Stomach smooth muscle (tissue), 2 donors: Measurements from ENCODE around the gene CLMP.

ENCODE experiments used
- H3K27ac ChIP-seq: one replicate; pipeline ENCODE4 v1.7.0; 2013; ENCODE audit warnings: mild to moderate bottlenecking, low read length, inconsistent platforms
- H3K27me3 ChIP-seq, 2 donors: one replicate each; pipeline ENCODE4 v1.7.0; 2013; ENCODE audit warnings: low read length in 2 of 2; ENCODE audit not compliant: insufficient read depth in 2 of 2, control insufficient read depth in 1 of 2
- H3K36me3 ChIP-seq, 2 donors: one replicate each; pipeline ENCODE4 v1.7.0; 2013; ENCODE audit warnings: low read length in 2 of 2; ENCODE audit not compliant: control insufficient read depth in 2 of 2, insufficient read depth in 2 of 2
- H3K4me1 ChIP-seq: one replicate; pipeline ENCODE4 v1.7.0; 2013; ENCODE audit warnings: low read length; ENCODE audit not compliant: control insufficient read depth, insufficient read depth
- H3K4me3 ChIP-seq, 2 donors: one replicate each; pipeline ENCODE4 v1.7.0; 2013; ENCODE audit warnings: low read length in 2 of 2
- H3K9ac ChIP-seq, 2 donors: one replicate each; pipeline ENCODE4 v1.7.0; 2013; ENCODE audit warnings: low read length in 2 of 2, mild to moderate bottlenecking in 1 of 2
- H3K9me3 ChIP-seq, 2 donors: one replicate each; pipeline ENCODE4 v1.7.0; 2013; ENCODE audit warnings: low read length in 2 of 2; ENCODE audit not compliant: control insufficient read depth in 2 of 2
- donor health status: healthy.
- donor health status: Pancreatic carcinoma.

The CLMP gene

DNA sequence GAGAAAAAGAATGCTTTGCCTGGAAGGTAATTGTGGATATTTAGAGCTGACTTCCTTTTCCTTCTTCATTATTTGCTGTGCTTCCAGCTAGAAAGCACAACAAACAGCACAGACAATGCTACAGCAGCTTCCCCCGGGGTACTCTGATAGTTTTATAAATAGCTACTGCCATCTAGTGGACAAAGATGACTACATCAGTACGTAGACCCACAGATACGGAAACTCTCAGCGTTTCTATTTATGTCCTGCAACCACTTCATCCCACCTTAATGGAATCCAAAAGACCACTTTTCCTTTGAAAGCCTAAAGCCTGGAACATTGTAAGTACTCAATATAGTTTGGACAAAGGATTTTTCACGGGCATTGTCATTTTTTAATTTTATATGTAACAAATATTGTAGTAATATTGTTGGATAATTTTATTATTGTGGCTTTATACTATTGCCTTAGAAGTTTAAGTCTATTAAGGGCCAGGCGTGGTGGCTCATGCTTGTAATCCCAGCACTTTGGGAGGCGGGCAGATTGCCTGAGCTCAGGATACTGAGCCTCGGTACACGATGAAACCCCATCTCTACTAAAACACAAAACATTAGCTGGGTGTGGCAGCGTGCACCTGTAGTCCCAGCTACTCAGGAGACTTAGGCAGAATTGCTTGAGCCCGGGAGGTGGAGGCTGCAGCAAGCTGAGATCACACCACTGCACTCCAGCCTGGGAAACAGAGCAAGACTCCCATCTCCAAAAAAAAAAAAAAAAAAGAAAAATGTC lies 140.6 kb downstream of the CLMP start:
- peaks cover 32% of the 10 kb centered on the region for H3K4me1 ChIP-seq
- H3K27ac ChIP-seq, result no peak overlapping the region

DNA sequence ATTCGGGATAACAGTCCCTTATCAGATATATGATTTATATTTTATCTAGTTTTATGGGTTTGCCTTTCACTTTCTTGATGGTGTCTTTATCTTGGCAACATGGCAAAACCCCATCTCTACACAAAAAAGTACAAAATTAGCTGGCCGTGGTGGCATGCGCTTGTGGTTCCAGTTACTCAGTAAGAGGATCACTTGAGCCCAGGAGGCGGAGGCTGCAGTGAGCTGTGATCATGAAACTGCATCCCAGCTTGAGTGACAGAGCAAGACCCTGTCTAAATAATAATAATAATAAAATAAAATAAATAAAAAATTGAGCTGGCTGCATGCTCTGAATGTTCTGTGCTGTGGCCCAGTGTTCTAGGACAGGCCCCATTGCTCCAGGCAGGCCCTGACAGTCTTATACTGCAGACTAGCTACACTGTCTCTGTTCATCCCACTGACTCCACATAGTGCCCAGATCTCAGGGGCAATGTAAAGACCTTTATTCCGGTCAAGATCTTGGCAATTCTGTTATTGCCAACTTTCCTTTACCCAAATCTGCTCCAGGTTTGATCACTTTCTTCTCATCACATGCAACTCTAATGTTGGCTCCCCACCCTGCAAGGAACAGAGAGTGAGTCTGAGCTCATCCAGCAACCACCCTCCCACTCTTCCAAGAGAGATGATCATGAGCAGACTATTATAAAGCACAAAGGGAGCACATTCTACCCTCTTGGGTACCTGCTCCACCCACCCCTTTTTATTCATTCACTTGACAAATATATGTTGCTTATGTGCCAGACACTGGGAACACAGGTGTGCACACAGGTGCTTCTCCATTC lies 141.9 kb downstream of the CLMP start:
- Histone ChIP-seq H3K36me3 (peaks cover 31 to 34% of the 10 kb centered on the region in 2 donors), H3K27me3 (no peaks in the 10 kb centered on the region), H3K4me3 (no peak overlapping the region), H3K9me3 (no peaks in the 10 kb centered on the region), H3K27ac (no peak overlapping the region), H3K9ac (no peak overlapping the region), H3K4me1 (peaks cover 18% of the 10 kb centered on the region)

More for the DNA sequence above, 140.6 kb downstream of the CLMP start:
- Histone ChIP-seq H3K36me3 (peaks cover 44 to 48% of the 10 kb centered on the region in 2 donors), H3K9me3 (no peaks in the 10 kb centered on the region), H3K9ac (no peak overlapping the region), H3K4me3 (no peak overlapping the region), H3K27me3 (no peaks in the 10 kb centered on the region)

DNA sequence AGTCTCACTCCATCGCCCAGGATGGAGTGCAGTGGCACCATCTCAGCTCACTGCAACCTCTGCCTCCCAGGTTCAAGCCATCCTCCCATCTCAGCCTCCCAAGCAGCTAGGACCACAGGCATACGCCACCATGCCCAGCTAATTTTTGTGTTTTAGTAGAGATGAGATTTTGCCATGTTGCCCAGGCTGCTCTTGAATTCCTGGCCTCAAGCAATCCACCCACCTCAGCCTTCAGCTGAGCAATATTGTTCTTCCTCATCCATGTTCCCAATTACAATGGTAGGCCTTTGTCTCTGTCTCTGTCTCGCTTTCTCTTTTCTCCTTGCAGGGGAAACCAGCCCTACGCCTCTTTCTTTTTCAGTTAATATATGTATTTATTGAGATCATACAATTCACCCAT lies 143.4 kb downstream of the CLMP start:
- no peak overlapping the region for H3K27ac ChIP-seq
- no peaks in the 10 kb centered on the region for H3K9me3 ChIP-seq
- peaks cover 8% of the 10 kb centered on the region for H3K4me1 ChIP-seq
- no peak overlapping the region for H3K4me3 ChIP-seq
- no peak overlapping the region for H3K9ac ChIP-seq
- no peaks in the 10 kb centered on the region for H3K27me3 ChIP-seq
- peaks cover 16 to 21% of the 10 kb centered on the region in 2 donors for H3K36me3 ChIP-seq

DNA sequence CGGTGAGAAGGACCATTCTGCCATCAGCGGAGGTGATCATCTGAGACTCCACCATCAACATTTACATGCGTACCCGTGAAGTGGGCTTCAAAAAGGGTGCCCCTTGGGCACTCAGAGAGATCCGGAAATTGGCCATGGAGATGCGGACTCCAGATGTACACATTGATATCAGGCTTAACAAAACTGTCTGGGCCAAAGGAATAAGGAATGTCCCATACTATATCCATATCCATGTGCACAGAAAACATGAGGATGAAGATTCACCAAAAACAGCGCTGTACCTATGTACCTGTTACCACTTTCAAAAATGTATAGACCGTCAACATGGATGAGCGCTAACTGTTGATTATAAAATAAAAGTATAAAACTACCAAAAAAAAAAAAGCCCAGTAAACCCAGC lies 143.9 kb downstream of the CLMP start:
- no peaks in the 10 kb centered on the region for H3K27me3 ChIP-seq
- no peak overlapping the region for H3K9ac ChIP-seq
- peaks cover 4% of the 10 kb centered on the region for H3K4me1 ChIP-seq
- H3K27ac ChIP-seq, result no peak overlapping the region
- H3K36me3 ChIP-seq, result peaks cover 12 to 16% of the 10 kb centered on the region in 2 donors
- H3K9me3 ChIP-seq, result no peaks in the 10 kb centered on the region
- no peak overlapping the region for H3K4me3 ChIP-seq

DNA sequence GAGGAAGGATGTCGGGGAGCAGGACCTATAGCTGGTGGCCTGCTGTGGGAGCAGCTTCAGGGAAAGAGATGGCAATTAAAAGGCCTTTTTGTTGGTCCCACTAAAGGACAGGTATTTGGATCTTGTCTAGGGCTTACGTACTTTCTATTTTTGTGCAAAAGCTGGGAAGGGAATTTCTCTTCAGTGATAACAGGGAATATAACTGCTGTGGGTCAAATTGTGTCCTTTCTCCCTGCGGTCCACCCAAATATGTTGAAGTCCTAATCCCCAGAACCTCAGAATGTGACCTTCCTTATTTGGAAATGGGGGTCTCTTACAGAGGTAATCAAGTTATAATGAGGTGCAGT lies 147.1 kb downstream of the CLMP start:
- H3K4me3 ChIP-seq, result no peak overlapping the region
- no peaks in the 10 kb centered on the region for H3K9me3 ChIP-seq
- no peak overlapping the region for H3K27ac ChIP-seq
- H3K36me3 ChIP-seq, result no peaks in the 10 kb centered on the region
- H3K27me3 ChIP-seq, result no peaks in the 10 kb centered on the region
- H3K4me1 ChIP-seq, result no peaks in the 10 kb centered on the region
- H3K9ac ChIP-seq, result no peak overlapping the region

DNA sequence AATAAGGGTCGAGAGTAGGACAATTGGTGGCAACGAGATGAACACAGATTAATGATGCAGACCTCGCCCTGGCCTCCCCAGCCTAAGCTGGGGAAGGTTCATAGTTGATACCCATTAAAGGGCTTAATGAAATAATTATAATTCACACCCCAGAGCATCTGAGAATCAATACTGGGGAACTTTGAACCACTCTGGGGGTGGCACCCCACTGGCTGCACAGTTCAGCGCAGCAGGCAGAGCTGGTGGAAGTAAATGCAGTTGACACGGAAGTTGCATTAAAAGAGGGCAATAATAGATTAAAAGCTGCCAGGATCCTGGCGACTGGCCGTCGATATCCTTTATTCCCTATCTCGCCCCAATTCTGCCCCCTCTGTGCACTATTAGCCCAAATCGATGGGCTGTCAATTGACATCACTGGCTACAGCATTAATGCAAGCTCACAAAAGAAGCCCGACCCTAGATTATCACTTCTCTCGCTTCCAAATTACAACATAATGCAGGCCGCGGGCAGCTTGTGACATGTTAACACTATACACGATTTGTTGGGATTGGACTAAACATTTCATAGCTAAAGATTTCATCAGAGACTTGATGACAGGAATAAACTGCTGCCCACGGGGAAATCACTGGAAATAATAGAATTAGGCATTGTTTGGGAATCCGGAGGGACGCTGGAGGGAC lies 147.6 kb downstream of the CLMP start:
- H3K27me3 ChIP-seq, result no peaks in the 10 kb centered on the region

DNA sequence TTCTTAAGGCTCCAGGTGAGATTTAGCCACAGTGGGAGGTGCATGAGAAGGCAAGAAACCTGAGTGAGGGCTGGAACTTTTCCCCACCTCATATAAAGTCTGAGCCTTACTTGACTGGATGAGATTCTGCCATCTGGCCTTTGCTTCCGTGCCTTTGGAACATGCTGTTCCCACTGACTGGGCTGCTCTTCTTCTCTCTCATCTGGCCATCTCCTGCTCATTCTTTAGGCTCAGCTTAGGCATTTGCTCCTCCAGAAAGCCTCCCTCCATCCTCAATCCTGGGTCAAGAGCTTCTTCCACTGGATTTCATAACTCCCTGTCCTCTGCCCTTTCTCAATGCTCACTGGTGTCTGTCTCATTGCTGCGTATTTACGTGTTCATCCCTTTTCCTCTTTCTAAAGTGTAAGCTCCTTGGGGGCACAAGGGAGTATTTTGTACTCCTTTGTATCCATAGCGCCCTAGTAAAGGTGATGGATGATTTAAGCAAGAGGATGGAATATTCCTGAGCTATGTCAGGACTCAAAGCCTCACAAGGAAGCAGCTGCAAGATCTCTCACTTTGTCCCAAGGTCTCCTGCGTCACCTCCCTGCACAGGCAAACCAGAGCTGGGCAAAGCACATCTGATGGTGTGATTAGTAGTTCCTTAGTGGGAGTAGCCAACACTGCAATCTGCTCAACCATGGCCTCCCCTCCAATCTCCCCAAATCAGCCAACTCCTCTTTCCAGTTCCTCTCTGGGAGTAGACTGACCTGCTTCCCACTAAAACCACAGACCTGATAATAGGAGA lies 148.4 kb downstream of the CLMP start:
- Histone ChIP-seq H3K36me3 (no peaks in the 10 kb centered on the region), H3K9ac (no peak overlapping the region), H3K9me3 (no peaks in the 10 kb centered on the region), H3K27me3 (no peaks in the 10 kb centered on the region), H3K4me1 (no peaks in the 10 kb centered on the region), H3K4me3 (no peak overlapping the region), H3K27ac (no peak overlapping the region)

More for the DNA sequence above, 147.6 kb downstream of the CLMP start:
- Histone ChIP-seq H3K4me1 (no peaks in the 10 kb centered on the region), H3K9ac (no peak overlapping the region), H3K9me3 (no peaks in the 10 kb centered on the region), H3K27ac (no peak overlapping the region), H3K4me3 (no peak overlapping the region), H3K36me3 (no peaks in the 10 kb centered on the region)

DNA sequence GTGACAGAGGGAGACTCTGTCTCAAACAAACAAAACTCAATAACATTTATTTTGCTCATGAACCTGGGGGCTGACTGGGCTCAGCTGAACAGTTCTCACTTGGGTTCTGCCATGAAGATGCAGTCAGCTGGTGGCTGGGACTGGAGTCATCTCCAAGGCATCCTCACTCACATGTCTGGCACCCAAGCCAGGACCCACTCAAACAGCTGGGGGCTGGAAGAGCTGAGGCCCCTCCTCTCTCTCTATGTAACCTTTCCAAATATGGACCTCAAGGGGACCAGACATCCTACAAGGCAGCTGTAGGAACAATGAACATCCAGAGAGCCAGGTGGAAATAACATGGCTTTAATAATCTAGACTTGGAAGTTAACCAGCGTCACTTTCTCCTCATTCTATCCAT lies 149.9 kb downstream of the CLMP start:
- H3K4me3 ChIP-seq, result no peak overlapping the region
- no peak overlapping the region for H3K9ac ChIP-seq
- no peaks in the 10 kb centered on the region for H3K36me3 ChIP-seq
- H3K9me3 ChIP-seq, result no peaks in the 10 kb centered on the region
- no peak overlapping the region for H3K27ac ChIP-seq
- H3K27me3 ChIP-seq, result no peaks in the 10 kb centered on the region
- no peaks in the 10 kb centered on the region for H3K4me1 ChIP-seq

DNA sequence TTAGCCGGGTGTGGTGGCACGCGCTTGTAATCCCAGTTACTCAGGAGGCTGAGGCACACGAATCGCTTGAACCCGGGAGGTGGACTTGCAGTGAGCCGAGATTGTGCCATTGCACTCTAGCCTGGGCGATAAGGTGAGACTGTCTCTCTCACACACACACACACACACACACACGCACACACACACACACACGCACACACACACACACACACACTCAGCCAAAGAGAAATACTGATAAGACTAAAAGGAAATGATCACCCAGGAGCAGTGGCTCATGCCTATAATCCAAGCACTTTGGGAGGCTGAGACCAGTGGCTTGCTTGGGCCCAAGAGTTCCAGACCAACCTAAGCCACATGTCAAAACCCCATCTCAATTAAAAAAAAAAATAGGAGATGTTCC lies 153.9 kb downstream of the CLMP start:
- Histone ChIP-seq H3K27ac (no peak overlapping the region), H3K4me1 (no peaks in the 10 kb centered on the region), H3K9me3 (no peaks in the 10 kb centered on the region), H3K9ac (no peak overlapping the region), H3K4me3 (no peak overlapping the region), H3K27me3 (no peaks in the 10 kb centered on the region), H3K36me3 (no peaks in the 10 kb centered on the region)

DNA sequence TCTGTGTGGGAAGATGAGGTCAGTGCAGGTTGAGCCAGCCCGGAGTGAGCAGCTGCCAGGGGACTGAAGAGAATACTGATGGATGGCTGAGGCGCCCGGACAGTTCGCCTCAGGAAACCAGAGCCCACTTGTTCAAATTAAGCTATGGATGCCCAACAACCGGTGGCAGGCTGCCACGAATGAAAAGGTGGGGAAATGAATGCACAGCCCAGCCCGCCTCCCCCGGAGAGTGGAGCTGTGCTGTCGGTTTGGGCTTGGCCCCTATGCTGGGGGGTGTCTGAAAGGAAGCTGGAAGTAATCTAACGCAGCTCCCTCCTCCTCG lies 155.0 kb downstream of the CLMP start:
- Histone ChIP-seq H3K4me3 (no peak overlapping the region), H3K27me3 (no peaks in the 10 kb centered on the region), H3K27ac (no peak overlapping the region), H3K36me3 (no peaks in the 10 kb centered on the region), H3K9me3 (no peaks in the 10 kb centered on the region), H3K4me1 (no peaks in the 10 kb centered on the region), H3K9ac (no peak overlapping the region)
